K562 (cell line): ENCODE results near the gene PPP1R1C. TPM values are rescaled to one million over a fixed set of nuclear protein-coding genes. Genes with fewer than 3 reads are reported as not detected.

Experiments
- ARID2 ChIP-seq: fragments of 450-650 bp; IDR thresholded peaks from 2 replicates; pipeline ENCODE4 v1.6.1; 2017; ENCODE audit warnings: antibody characterized with exemption, mild to moderate bottlenecking
- CC2D1A ChIP-seq: fragments of 450-650 bp; IDR thresholded peaks from 2 replicates; pipeline ENCODE4 v1.6.1; 2017; ENCODE audit warnings: mild to moderate bottlenecking
- CEBPG ChIP-seq, 3 experiments: fragments of 200-800 bp in 1 of 3; sonication (Bioruptor generic) in 1 of 3; sonication (generic) in 1 of 3; formaldehyde crosslinking in 1 of 3; IDR thresholded peaks in 2 of 3; conservative IDR thresholded peaks in 1 of 3; 2 replicates each; pipeline versions ENCODE4 v1.6.1 to v1.8.0; 2016 to 2022; ENCODE audit warnings: missing compliant biosample characterization in 2 of 3, missing genetic modification characterization in 2 of 3, mild to moderate bottlenecking in 1 of 3, missing genetic modification reagents in 1 of 3
- ELF4 ChIP-seq: fragments of 450-650 bp; formaldehyde crosslinking; IDR thresholded peaks from 2 replicates; pipeline ENCODE4 v1.4.0; 2022; ENCODE audit warnings: missing genetic modification characterization
- FOXM1 ChIP-seq, 2 experiments: fragments of 450-650 bp in 1 of 2; sonication (generic) in 1 of 2; formaldehyde crosslinking in 1 of 2; IDR thresholded peaks; 2 replicates each; pipeline versions ENCODE4 v1.6.1 to v1.9.0; 2017 to 2022; ENCODE audit warnings: low read depth in 2 of 2, mild to moderate bottlenecking in 2 of 2, missing genetic modification reagents in 1 of 2, moderate library complexity in 1 of 2
- HDAC1 ChIP-seq, 2 experiments: fragments of 450-650 bp; IDR thresholded peaks; 2 replicates each; pipeline ENCODE4 v1.6.1; 2016 to 2017; ENCODE audit warnings: inconsistent platforms in 1 of 2, mild to moderate bottlenecking in 1 of 2, moderate library complexity in 1 of 2
- JUND ChIP-seq, 2 experiments: IDR thresholded peaks; 2 replicates in 1 of 2; 3 replicates in 1 of 2; pipeline ENCODE4 v1.6.1; 2011; ENCODE audit warnings: borderline replicate concordance in 2 of 2, low read depth in 2 of 2, low read length in 2 of 2, improper control_type of control experiment in 1 of 2, missing biosample characterization in 1 of 2, missing genetic modification characterization in 1 of 2, missing genetic modification reagents in 1 of 2
- NFIX ChIP-seq: fragments of 250-450 bp; sonication (Bioruptor Pico); IDR thresholded peaks from 2 replicates; pipeline ENCODE4 v1.4.0; 2020; ENCODE audit warnings: low read depth, mild to moderate bottlenecking, moderate library complexity
- RAD21 ChIP-seq, 2 experiments: fragments of 250-450 bp in 1 of 2; fragments of 450-650 bp in 1 of 2; sonication (Bioruptor Pico) in 1 of 2; formaldehyde crosslinking in 1 of 2; IDR thresholded peaks in 1 of 2; conservative IDR thresholded peaks in 1 of 2; 2 replicates each; pipeline versions ENCODE4 v1.4.0 to v1.8.0; 2020 to 2022; ENCODE audit warnings: mild to moderate bottlenecking in 2 of 2, moderate library complexity in 1 of 2
- SMC3 ChIP-seq: conservative IDR thresholded peaks from 2 replicates; pipeline ENCODE4 v1.6.1; 2011; ENCODE audit warnings: low read depth, low read length, improper control_type of control experiment; ENCODE audit not compliant: insufficient read depth
- TRIM24 ChIP-seq, 2 experiments: fragments of 450-650 bp; IDR thresholded peaks; 2 replicates each; pipeline ENCODE4 v1.6.1; 2016
- ZFP30 ChIP-seq: fragments of 250-450 bp; sonication (Bioruptor Pico); IDR thresholded peaks from 2 replicates; pipeline ENCODE4 v1.8.0; 2022; ENCODE audit warnings: moderate library complexity, mild to moderate bottlenecking, inconsistent platforms, borderline replicate concordance
- polyA plus RNA-seq, 8 experiments: library from polyadenylated mRNA; depleted of rRNA in 4 of 8; stranded (reverse) in 5 of 8; unstranded in 3 of 8; fragments of >200 nt; fragmentation: Nextera tagmentation in 2 of 8; fragmentation: Illumina TruSeq in 1 of 8; extraction: Ambion mirVana in 2 of 8; extraction: Trizol in 1 of 8; gene quantifications; 2 replicates each; pipeline versions ENCODE4 v1.2.1 to v1.2.3, GENCODE V29; 2011 to 2014; ENCODE audit warnings: inconsistent platforms in 1 of 8, missing spikeins in 1 of 8
- total RNA-seq, 7 experiments: library from RNA; depleted of rRNA in 6 of 7; stranded (reverse); fragments of >200 nt in 6 of 7; fragmentation: Illumina TruSeq in 2 of 7; extraction: Trizol in 2 of 7; gene quantifications; 2 replicates each; pipeline versions ENCODE4 v1.2.1 to v1.2.3, GENCODE V29; 2011 to 2021; ENCODE audit warnings: low replicate concordance in 1 of 7
- TF ChIP-seq, protein P1 (sequence below): fragments of 200-800 bp; sonication (Bioruptor generic); IDR thresholded peaks from 2 replicates; pipeline ENCODE4 v1.6.1; 2017; ENCODE audit warnings: missing genetic modification characterization, missing compliant biosample characterization
- TF ChIP-seq, protein P2 (sequence below), 3 experiments: IDR thresholded peaks in 2 of 3; conservative IDR thresholded peaks in 1 of 3; 2 replicates each; pipeline ENCODE4 v1.5.1; 2011 to 2012; ENCODE audit warnings: low read length in 3 of 3, mild to moderate bottlenecking in 3 of 3, control low read depth in 2 of 3, improper control_type of control experiment in 1 of 3, inconsistent platforms in 1 of 3, low read depth in 1 of 3, mixed read lengths in 1 of 3, moderate library complexity in 1 of 3; ENCODE audit not compliant: insufficient read depth in 2 of 3
- TF ChIP-seq, protein P3 (sequence below): fragments of 450-650 bp; IDR thresholded peaks from 2 replicates; pipeline ENCODE4 v1.6.1; 2016
- TF ChIP-seq, protein P4 (sequence below): fragments of 250-450 bp; sonication (Bioruptor Pico); IDR thresholded peaks from 2 replicates; pipeline ENCODE4 v1.6.1; 2021; ENCODE audit warnings: mild to moderate bottlenecking

The PPP1R1C gene
- total and polyA plus RNA-seq, 9 of the 15 experiments (the other 6 are each of a cell fraction or from before 2014, with no cell fraction given), result 0.09 to 0.64 (median 0.40) TPM; not detected in 2

DNA sequence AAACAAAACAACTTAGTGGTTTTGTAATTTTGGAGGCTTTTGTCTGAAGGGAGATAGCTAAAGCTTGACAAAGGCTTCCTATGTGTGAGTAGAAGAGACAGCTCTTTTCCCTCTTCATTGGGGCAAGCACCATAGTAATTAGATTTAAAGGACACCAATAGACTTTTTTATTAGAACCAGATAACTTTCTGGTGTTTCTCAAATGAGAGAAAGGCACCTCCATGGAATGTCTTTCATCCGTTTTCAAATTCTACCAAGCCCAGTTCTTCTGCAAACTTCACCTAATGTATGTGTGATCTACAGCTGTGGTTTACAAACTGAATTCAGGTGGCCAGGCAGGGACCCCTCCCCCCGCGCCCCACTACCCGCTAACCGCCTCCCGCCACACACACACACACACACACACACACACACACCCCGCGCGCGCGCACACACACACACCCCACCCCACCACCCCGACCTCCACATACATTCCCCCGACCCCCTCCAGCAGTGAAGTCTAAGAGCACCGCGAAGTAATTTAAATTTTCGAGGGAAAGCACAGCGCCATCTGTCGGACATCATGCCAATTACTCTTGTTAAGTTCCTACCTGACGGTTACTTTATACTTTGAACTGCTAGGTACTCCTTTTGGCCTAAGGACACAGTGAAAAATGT lies 31.6 kb upstream of the PPP1R1C start (continued):
- TF ChIP-seq, protein P1, sequence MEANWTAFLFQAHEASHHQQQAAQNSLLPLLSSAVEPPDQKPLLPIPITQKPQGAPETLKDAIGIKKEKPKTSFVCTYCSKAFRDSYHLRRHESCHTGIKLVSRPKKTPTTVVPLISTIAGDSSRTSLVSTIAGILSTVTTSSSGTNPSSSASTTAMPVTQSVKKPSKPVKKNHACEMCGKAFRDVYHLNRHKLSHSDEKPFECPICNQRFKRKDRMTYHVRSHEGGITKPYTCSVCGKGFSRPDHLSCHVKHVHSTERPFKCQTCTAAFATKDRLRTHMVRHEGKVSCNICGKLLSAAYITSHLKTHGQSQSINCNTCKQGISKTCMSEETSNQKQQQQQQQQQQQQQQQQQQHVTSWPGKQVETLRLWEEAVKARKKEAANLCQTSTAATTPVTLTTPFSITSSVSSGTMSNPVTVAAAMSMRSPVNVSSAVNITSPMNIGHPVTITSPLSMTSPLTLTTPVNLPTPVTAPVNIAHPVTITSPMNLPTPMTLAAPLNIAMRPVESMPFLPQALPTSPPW (CRISPR knock-in tag), result peak; percentile 52; the same call in 1 of the 2 replicates
- TF ChIP-seq RAD21 (CRISPR knock-in tag; conservative IDR thresholded peaks at IDR 0.05 in 1 of 2, IDR thresholded peaks at IDR 0.05 in 1 of 2) (peak; percentile 37 to 60), ELF4 (CRISPR knock-in tag) (0 out of 2 replicates have a peak, but pooled peaks have one; percentile 12), ARID2 (0 out of 2 replicates have a peak, but pooled peaks have one; percentile 44), SMC3 (peak; percentile 46), TRIM24 (IDR thresholded peaks at IDR 0.05) (peak in 1 of 2 experiments; percentile 49; a peak in 1 of 4 replicates), ZFP30 (no peak), CC2D1A (0 out of 2 replicates have a peak, but pooled peaks have one; percentile 17), FOXM1 (IDR thresholded peaks at IDR 0.05; ENCODE audit: low read depth) (peak; percentile 17; the same call in 1 of the 2 replicates), FOXM1 (CRISPR knock-in tag; IDR thresholded peaks at IDR 0.05; ENCODE audit: low read depth) (no peak), NFIX (no peak), HDAC1 (IDR thresholded peaks at IDR 0.05) (0 out of 4 replicates have a peak, but pooled peaks of 1 of the 2 experiments have one; percentile 31), CEBPG (CRISPR knock-in tag; IDR thresholded peaks at IDR 0.05) (no peak), CEBPG (tag; conservative IDR thresholded peaks at IDR 0.05 in 1 of 2, IDR thresholded peaks at IDR 0.05 in 1 of 2) (no peak), JUND (IDR thresholded peaks at IDR 0.05; ENCODE audit: borderline replicate concordance, low read depth, low read length) (0 out of 2 replicates have a peak, but pooled peaks have one; percentile 5), JUND (tag; IDR thresholded peaks at IDR 0.05; ENCODE audit: borderline replicate concordance, low read depth, low read length) (no peak)
- TF ChIP-seq, protein P2, sequence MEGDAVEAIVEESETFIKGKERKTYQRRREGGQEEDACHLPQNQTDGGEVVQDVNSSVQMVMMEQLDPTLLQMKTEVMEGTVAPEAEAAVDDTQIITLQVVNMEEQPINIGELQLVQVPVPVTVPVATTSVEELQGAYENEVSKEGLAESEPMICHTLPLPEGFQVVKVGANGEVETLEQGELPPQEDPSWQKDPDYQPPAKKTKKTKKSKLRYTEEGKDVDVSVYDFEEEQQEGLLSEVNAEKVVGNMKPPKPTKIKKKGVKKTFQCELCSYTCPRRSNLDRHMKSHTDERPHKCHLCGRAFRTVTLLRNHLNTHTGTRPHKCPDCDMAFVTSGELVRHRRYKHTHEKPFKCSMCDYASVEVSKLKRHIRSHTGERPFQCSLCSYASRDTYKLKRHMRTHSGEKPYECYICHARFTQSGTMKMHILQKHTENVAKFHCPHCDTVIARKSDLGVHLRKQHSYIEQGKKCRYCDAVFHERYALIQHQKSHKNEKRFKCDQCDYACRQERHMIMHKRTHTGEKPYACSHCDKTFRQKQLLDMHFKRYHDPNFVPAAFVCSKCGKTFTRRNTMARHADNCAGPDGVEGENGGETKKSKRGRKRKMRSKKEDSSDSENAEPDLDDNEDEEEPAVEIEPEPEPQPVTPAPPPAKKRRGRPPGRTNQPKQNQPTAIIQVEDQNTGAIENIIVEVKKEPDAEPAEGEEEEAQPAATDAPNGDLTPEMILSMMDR (IDR thresholded peaks at IDR 0.05 in 2 of 3, conservative IDR thresholded peaks at IDR 0.05 in 1 of 3; ENCODE audit: insufficient read depth in 2 of 3, low read depth in 1 of 3, low read length in 3 of 3), result peak; percentile 68 to 80 (median 70)
- TF ChIP-seq, protein P3, sequence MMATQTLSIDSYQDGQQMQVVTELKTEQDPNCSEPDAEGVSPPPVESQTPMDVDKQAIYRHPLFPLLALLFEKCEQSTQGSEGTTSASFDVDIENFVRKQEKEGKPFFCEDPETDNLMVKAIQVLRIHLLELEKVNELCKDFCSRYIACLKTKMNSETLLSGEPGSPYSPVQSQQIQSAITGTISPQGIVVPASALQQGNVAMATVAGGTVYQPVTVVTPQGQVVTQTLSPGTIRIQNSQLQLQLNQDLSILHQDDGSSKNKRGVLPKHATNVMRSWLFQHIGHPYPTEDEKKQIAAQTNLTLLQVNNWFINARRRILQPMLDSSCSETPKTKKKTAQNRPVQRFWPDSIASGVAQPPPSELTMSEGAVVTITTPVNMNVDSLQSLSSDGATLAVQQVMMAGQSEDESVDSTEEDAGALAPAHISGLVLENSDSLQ, result 0 out of 2 replicates have a peak, but pooled peaks have one; percentile 6
- TF ChIP-seq, protein P4, sequence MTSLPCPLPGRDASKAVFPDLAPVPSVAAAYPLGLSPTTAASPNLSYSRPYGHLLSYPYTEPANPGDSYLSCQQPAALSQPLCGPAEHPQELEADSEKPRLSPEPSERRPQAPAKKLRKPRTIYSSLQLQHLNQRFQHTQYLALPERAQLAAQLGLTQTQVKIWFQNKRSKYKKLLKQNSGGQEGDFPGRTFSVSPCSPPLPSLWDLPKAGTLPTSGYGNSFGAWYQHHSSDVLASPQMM, result no peak
